Activated T-cell treated with anti-CD3 and anti-CD28 coated beads for 24 hours (primary cell): ENCODE measurements around the gene DNAH5.
"Not testable (repeated sequence)": the region's sequence is repeated elsewhere in the genome, so short reads cannot be mapped to it uniquely, and the experiment has no call there.

Experiments
- DNase-seq: peaks from one replicate; pipeline ENCODE4 v3.0.0-alpha.2; 2020; ENCODE audit warnings: low read depth

DNAH5 gene

GRCh38 chr5:13830536-13830935, 114.0 kb downstream of the DNAH5 start:
- no peak for DNase-seq

- DNase-seq: no peak
Measured at GRCh38 chr5:13821366-13821765, 123.1 kb downstream of the DNAH5 start.

GRCh38 chr5:13816126-13816525, 128.4 kb downstream of the DNAH5 start:
- DNase-seq: no peak

- no peak for DNase-seq
Measured at GRCh38 chr5:13814301-13814700, 130.2 kb downstream of the DNAH5 start.

- DNase-seq: no peak
Measured at GRCh38 chr5:13809921-13810320, 134.6 kb downstream of the DNAH5 start.

- DNase-seq: no peak
Measured at GRCh38 chr5:13804336-13804735, 140.2 kb downstream of the DNAH5 start.

- not testable (repeated sequence) for DNase-seq
Measured at GRCh38 chr5:13798569-13798968, 145.9 kb downstream of the DNAH5 start.

GRCh38 chr5:13785781-13786415, 158.6 kb downstream of the DNAH5 start:
- no peak for DNase-seq

GRCh38 chr5:13783726-13784125, 160.8 kb downstream of the DNAH5 start:
- no peak for DNase-seq

GRCh38 chr5:13780081-13780480, 164.4 kb downstream of the DNAH5 start:
- DNase-seq: no peak

- DNase-seq: no peak
Measured at GRCh38 chr5:13773649-13774048, 170.8 kb downstream of the DNAH5 start.

- DNase-seq: no peak
Measured at GRCh38 chr5:13771011-13771571, 173.4 kb downstream of the DNAH5 start.

GRCh38 chr5:13766236-13766635, 178.3 kb downstream of the DNAH5 start:
- DNase-seq: no peak

GRCh38 chr5:13763719-13764118, 180.8 kb downstream of the DNAH5 start:
- DNase-seq: no peak

GRCh38 chr5:13749766-13750165, 194.7 kb downstream of the DNAH5 start:
- DNase-seq: no peak

- DNase-seq: no peak
Measured at GRCh38 chr5:13746026-13746425, 198.5 kb downstream of the DNAH5 start.

- DNase-seq: no peak
Measured at GRCh38 chr5:13745508-13745907, 199.0 kb downstream of the DNAH5 start.

- DNase-seq: no peak
Measured at GRCh38 chr5:13740471-13740870, 204.0 kb downstream of the DNAH5 start.

GRCh38 chr5:13739479-13739878, 205.0 kb downstream of the DNAH5 start:
- no peak for DNase-seq

- DNase-seq: no peak
Measured at GRCh38 chr5:13735691-13736090, 208.8 kb downstream of the DNAH5 start.

GRCh38 chr5:13731121-13731628, 213.3 kb downstream of the DNAH5 start:
- DNase-seq: no peak

GRCh38 chr5:13708906-13709305, 235.6 kb downstream of the DNAH5 start:
- DNase-seq: no peak

GRCh38 chr5:13708432-13708831, 236.1 kb downstream of the DNAH5 start:
- no peak for DNase-seq

- no peak for DNase-seq
Measured at GRCh38 chr5:13704396-13704795, 240.1 kb downstream of the DNAH5 start.
